ENCODE results near the gene CABLES1.
"Not testable (repeated sequence)": the region's sequence is repeated elsewhere in the genome, so short reads cannot be mapped to it uniquely, and the experiment has no call there.

The CABLES1 gene

GRCh38 chr18:23134780-23135549, at the start of gene CABLES1:
TSS of gene CABLES1 (plus strand) at chr18:23135485. CDS start at chr18:23135763, 278 bp downstream.
- peak in 1 of 2 experiments; percentile 21 for DNase-seq (ENCODE audit: low read depth in 2 of 2)

GRCh38 chr18:23087352-23087751, 47.9 kb upstream of the CABLES1 start:
- peak; percentile 77 to 79 for DNase-seq (ENCODE audit: low read depth in 2 of 2)

- no peak for DNase-seq (ENCODE audit: low read depth in 2 of 2)
These were observed 47.0 kb upstream of the CABLES1 start for GRCh38 chr18:23088310-23088709.

DNA sequence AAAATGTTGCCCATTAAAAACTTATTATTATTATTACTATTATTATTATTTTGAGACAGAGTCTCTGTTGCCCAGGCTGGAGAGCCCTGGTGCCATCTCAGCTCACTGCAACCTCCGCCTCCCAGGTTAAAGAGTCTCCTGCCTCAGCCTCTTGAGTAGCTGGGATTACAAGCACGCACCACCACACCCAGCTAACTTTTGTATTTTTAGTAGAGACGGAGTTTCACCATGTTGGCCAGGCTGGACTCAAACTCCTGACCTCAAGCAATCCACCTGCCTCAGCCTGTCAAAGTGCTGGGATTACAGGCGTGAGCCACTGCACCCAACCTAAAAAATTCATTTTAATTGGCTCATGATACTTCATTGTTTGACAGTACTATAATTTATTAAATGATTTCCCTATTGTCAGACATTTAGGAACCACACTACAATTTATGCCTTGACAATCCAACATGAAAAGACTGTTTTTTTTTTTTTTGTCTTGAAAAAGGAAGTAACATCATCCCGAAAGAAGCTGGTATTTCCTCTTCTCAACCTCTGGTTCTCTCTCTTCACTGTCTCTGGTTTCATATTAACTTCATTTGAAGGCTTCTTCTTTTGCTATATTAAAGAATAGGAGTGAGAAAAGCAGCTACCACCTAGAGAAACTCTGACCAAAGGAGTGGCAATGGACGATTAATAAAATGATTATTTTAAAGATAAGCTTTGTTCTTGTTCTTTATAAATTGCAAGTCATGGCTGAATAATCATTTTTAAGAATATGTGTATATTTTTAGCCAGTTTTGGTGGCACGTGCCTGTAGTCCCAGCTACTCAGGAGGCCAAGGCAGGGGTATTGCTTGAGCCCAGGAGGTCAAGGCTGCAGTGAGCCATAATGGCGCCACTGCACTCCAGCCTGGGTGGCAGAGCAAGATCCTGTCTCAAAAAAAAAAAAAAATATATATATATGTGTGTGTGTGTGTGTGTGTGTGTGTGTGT, 44.0 kb upstream of the CABLES1 start:
- DNase-seq (ENCODE audit: low read depth in 2 of 2): not testable (repeated sequence)

DNA sequence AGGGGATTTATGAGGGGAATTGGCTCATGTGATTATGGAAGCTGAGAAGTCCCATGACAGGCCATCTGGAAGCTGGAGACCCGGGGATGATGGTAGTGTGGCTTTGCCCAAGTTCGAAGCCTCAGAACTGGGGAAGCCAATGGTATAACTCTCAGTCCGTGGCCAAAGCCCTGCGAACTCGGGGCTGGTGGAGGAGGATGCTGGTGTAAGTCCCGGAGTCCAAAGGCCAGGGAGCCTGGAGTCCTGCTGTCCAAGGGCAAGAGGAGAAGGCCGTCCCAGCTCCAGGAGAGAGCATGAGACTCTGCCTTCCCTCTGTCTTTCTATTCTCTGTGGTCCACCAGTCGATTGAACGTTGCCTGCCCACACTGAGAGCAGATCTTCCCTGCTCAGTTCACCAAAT, 43.2 kb upstream of the CABLES1 start:
- DNase-seq (ENCODE audit: low read depth in 2 of 2): no peak

GRCh38 chr18:23093130-23093529, 42.2 kb upstream of the CABLES1 start:
- not testable (repeated sequence) for DNase-seq (ENCODE audit: low read depth in 2 of 2)

GRCh38 chr18:23093772-23094171, 41.5 kb upstream of the CABLES1 start:
- no peak for DNase-seq (ENCODE audit: low read depth in 2 of 2)

DNA sequence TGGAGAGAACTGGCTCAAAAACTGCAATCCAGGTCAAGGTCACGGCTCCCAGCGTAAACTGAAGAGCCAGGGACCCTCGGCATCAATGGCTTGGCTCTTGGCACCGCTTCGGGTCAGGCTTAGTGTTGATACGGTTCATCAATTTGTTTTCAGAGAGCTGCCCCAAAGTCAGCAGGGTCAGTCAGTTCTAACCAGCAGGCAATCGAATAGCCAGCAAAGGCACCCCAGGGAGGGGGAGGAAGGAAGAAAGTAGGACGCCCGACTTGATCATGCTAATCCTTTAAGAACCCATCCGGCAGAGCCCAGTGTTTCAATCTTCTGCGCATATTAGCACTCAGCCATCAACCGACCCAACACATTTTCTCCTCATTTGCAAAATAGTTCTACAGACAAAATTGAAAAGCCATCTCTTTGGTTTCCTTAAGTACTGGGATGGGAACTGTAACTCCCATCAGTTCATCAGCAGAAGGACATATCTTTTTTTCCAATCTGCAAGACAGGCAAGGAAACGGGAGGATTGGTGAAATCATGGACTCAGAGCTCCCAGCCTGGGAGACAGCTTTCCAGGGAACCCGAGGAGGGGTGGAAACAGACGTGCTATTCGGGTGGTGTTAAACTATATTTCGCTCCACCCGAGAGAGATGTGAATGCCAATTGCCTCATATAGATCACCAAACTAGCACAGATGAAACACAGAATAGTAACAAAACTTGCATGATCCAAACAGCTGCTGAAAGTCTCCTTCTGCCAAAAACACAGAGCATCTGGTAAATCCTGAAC, 40.7 kb upstream of the CABLES1 start:
- no peak for DNase-seq (ENCODE audit: low read depth in 2 of 2)

DNA sequence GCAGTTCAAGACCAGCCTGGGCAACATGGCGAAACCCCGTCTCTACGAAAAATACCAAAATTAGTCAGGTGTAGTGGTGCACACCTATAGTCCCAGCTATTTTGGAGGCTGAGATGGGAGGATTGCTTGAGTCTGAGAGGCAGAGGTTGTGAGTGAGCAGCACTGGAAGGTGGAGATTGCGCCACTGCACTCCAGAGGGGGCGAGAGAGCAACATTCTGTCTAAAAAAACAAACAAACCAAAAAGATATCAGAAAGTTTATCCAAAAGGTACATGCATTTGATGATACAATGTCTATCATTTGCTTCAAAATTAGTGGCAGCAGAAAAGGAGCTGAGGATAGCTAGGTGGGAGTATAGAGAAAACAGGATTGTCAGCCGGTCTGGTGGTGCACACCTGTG, 39.8 kb upstream of the CABLES1 start:
- DNase-seq (ENCODE audit: low read depth in 2 of 2): no peak

GRCh38 chr18:23097016-23097415, 38.3 kb upstream of the CABLES1 start:
- not testable (repeated sequence) for DNase-seq (ENCODE audit: low read depth in 2 of 2)

GRCh38 chr18:23099621-23100020, 35.7 kb upstream of the CABLES1 start:
- DNase-seq (ENCODE audit: low read depth in 2 of 2): no peak

GRCh38 chr18:23101861-23102432, 33.3 kb upstream of the CABLES1 start:
- no peak for DNase-seq (ENCODE audit: low read depth in 2 of 2)

- no peak for DNase-seq (ENCODE audit: low read depth in 2 of 2)
These were observed 32.6 kb upstream of the CABLES1 start for GRCh38 chr18:23102493-23103261.

- no peak for DNase-seq (ENCODE audit: low read depth in 2 of 2)
These were observed 31.8 kb upstream of the CABLES1 start for GRCh38 chr18:23103449-23103848.

DNA sequence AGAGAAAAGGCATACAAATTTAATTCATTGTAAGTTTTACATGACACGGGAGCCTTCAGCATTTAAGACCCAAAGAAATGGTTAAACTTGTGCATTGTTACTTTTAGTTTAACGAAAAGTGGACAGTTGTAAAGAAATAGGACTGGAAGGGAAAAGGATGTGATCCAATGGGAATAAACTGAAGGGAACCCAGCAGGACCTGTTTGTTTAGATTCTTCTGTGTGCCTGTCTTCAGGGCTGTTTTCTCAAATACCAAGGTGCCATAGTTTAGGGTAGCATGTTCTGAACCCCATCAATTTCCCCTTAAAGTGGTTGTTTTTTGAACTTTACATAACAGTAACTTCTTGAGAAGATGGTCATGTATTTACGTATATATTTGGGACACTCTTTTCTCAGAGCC, 30.3 kb upstream of the CABLES1 start:
- no peak for DNase-seq (ENCODE audit: low read depth in 2 of 2)

DNA sequence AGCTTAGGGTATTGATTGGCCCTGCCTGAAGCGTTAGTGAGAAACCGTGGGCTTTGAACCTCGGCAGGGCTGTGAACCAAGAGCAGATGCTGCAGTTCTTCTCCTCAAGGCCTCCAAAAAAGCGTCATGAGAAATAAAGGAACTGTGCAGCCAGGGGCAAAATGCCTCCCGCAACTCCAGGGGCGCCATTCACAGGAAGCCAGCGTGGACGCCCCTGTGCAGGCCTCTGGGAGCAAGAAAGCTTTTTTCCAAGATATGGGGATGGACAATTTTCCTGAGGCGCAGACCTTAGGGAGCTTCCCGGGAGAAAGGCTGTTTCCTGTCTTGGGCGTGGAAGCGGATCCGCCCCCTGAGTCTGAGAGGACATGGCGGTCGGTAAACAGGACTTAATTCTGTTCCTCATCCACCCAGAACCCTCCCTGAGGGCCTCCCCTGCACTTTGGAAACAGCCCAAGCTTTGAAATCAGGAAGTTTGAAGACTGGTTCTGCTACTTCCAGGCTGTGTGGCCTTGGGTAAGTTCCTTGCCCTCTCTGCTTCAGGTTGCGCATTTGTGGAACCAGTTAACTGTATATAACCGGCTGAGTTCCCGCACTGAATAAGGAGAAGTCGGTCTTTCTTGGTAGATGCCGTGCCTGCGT, 29.6 kb upstream of the CABLES1 start:
- DNase-seq (ENCODE audit: low read depth in 2 of 2): no peak

DNA sequence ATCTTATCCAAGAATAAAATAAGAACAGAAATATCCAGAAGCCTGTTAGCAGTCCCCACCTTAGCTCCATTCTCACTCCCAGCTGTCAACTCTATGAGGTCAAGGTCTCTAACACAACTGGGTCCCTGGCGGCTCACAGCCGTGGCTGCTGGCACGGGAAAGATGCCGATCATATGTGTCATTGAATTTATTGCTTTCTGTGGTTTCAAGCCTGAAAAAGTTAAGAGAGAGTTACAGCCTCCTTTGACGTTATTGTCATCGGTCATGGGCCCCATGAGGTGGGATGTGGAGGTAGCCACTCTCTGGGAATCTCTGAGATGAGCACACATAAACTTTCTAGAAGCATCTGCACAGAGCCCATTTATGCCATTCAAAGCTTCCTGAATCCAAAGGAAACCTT, 28.7 kb upstream of the CABLES1 start:
- DNase-seq (ENCODE audit: low read depth in 2 of 2): peak; percentile 82 to 84

DNA sequence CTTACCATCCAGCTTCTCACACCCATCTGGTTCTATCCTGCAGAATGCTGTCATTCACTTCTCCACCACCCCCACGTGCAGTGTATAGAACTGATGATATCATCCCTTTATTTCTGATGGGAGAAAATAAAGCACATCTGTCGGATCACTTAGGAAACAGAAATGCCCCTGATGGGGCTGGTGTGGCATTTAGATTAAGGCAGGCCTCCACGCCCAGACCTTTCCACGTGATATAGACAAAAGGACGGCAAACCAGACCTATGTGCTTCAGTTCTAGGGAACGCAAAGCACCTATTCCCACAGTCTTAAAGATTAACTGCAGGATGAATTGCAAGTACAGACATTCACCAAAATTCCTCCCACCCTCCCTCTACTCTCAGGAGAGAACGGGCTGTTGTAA, 27.6 kb upstream of the CABLES1 start:
- DNase-seq (ENCODE audit: low read depth in 2 of 2): no peak

DNA sequence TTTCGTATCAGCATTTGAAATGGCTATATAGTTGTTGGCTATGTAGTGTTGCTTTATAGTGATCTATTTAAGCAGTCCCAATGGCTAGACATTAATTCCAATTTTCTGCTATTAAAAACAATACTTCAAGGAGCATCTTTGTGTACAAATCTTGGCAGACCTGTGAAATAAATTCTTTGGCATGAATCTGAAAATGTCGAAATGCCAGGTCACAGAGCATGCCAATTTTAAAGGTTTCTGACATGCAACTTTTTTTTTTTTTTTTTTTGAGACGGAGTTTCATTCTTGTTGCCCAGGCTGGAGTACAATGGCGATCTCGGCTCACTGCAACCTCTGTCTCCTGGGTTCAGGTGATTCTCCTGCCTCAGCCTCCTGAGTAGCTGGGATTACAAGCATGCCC, 26.8 kb upstream of the CABLES1 start:
- DNase-seq (ENCODE audit: low read depth in 2 of 2): no peak

DNA sequence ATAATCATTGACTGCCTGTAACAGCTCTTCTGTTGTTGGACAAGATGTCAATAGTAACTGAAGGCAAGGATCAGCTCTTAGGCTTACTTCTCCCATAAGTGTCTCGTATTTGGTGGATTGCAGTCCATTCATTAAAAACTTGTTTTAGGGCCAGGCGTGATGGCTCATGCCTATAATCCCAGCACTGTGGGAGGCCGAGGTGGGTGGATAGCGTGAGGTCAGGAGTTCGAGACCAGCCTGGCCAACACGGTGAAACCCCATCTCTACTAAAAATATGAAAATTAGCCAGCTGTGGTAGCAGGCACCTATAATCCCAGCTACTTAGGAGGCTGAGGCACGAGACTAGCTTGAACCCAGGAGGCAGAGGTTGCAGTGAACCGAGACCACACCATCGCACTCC, 26.1 kb upstream of the CABLES1 start:
- not testable (repeated sequence) for DNase-seq (ENCODE audit: low read depth in 2 of 2)

Data from fibroblast of skin of left biceps (primary cell).